CD4-positive, alpha-beta T cell treated with Interleukin-17A for 4 hours (primary cell): ENCODE measurements around the gene NOP53.
"Not testable (repeated sequence)": the region's sequence is repeated elsewhere in the genome, so short reads cannot be mapped to it uniquely, and the experiment has no call there.

Experiments used
- DNase-seq: peaks from one replicate; pipeline ENCODE4 v3.0.0-alpha.2; 2020; ENCODE audit warnings: mixed read lengths

Gene NOP53

GRCh38 chr19:47778049-47778953 is 33.0 kb downstream of the NOP53 start, which contains the start of gene SELENOW:
Gene SELENOW (plus strand): TSS chr19:47778703. CDS start chr19:47778786, 83 bp downstream.
- DNase-seq = peak; percentile 83

GRCh38 chr19:47778954-47779351 is 33.6 kb downstream of the NOP53 start:
- peak; percentile 26 for DNase-seq

GRCh38 chr19:47779524-47780214 is 34.3 kb downstream of the NOP53 start:
- no peak for DNase-seq

DNA sequence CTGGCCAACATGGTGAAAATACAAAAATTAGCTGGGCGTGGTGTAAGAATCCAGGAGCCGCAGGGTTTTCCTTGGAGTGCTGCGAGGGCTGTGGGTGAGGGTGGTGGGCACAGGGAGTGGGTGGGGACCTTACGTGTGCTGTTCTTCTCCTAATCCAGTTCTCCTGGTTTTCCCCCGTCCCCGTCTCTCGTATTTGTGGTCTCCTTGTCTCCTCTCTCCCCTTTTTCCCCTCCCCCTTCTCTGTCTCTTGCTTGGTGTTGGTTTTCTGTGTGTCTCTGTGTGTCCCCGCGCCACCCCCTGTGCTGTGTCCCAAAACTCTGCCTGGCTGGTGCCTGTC is 34.8 kb downstream of the NOP53 start:
- no peak for DNase-seq

DNA sequence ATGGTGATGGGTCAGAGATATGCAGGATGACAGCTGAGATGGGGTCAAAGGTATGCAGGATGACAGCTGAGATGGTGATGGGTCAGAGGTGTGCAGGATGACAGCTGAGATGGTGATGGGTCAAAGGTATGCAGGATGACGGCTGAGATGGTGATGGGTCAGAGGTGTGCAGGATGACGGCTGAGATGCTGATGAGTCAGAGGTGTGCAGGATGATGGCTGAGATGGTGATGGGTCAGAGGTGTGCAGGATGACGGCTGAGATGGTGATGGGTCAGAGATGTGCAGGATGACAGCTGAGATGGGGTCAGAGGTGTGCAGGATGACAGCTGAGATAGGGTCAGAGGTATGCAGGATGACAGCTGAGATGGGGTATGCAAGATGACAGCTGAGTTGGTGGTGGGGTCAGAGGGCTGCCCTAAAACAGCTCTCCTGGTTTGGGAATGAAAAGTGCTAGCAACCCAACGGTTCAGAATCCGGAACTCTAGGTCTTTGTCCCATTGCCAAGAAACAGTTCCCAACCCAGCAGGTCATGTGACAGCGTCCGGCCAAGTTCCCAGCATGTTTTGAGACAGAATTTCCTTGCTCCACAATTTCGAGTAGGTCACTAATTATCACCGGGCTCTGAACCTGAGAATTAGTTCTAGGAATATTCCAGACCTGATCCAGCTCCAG is 36.4 kb downstream of the NOP53 start:
- DNase-seq = no peak

- no peak for DNase-seq
These were observed 41.2 kb downstream of the NOP53 start for GRCh38 chr19:47786566-47786965.

DNA sequence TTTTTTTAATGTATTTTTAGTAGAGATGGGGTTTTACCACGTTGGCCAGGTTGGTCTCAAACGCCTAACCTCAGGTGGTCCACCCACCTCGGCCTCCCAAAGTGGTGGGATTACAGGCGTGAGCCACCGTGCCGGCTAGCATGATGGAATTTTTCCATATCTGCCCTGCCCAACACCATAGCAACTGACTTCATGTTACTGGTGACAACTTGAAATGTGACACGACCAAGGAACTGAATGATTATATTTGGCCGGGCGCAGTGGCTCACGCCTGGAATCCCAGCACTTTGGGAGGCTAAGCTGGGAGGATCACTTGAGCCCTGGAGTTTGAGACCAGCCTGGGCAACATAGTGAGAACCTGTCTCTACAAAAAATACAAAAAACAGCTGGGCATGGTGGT is 42.0 kb downstream of the NOP53 start:
- DNase-seq = not testable (repeated sequence)

- DNase-seq = not testable (repeated sequence)
These were observed 44.5 kb downstream of the NOP53 start for GRCh38 chr19:47789811-47790210.

GRCh38 chr19:47790398-47790814 is 45.1 kb downstream of the NOP53 start:
- peak; percentile 93 for DNase-seq

- DNase-seq = no peak
These were observed 47.3 kb downstream of the NOP53 start for GRCh38 chr19:47792616-47793015.

DNA sequence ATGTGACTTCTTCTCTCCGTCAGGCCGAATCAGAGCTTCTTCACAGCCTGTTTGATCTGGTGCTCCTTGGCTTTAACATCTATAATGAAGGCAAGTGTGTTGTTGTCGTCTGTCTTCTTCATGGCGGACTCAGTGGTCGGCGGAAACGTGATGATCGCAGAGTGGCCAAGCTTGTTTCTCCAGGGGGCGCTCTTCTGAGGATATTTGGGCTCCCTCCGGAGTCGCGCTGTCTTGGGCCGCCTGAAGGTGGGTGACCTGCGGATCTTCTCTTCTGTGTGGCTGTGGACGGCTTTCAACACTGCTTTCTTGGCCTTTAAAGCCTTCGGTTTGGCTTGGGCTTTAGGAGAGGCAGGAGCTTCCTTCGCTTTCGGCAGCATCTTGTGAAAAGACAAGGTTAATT is 49.2 kb downstream of the NOP53 start:
- DNase-seq = no peak

GRCh38 chr19:47796785-47797184 is 51.4 kb downstream of the NOP53 start:
- no peak for DNase-seq

DNA sequence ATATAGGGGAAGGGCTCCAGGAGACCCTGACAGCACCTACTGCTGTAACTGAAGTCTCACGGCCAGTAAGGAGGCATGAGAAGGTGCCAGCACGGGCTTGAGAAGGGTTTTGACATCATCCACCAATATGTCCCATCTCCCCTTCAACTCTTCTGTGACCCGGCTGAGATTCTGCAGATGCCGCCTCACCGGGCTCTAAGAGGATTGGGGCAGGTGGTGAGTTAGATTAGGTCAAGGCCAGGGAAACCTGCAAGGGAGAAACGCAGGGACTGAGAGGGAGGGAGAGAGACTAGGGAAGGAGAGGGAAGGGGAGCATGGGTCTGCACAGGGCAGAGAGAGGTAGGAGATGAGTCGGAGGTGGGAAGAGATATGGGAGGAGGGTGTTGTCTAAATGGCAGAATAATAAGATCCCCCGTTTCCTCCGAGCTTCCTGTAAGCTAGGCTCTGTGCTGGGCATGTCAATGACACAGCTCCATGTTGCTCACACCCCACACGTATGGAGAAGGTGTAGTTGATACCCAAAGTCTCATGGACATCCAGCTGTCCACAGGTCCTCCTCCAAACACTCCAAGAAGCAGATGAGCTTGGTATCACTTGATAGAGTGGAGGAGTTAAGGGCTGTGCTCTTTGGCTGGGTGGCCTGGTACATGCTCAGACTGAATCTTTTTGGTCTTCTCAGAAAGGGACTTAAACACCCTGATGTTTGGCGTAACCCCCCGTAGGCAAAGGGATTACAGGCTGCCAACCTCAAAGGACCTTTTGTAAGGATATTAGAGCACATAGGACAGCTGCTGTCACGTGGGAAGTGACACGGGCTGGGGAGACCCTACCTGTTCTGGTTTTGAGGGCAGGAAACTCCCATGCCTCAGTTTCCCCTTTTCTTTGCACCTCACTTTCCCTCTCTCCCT is 52.9 kb downstream of the NOP53 start:
- DNase-seq = no peak

DNA sequence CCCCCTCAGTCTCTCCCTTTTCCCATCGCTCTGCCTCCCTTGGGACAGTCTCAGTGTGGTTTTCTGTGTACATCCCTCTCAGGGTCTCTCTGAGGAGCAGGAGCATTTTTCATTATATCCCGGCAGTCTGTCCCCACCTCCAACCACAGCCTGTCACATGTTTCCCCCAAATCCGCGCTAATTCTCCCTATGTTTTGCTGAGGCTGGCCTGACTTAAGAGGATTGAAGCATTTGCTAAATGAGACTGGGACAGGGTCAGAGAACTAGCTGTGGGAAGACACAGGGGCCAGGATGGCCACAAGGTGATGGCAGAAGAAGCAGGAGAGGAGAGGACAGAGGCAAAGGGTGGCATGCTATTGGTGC is 53.5 kb downstream of the NOP53 start:
- no peak for DNase-seq

DNA sequence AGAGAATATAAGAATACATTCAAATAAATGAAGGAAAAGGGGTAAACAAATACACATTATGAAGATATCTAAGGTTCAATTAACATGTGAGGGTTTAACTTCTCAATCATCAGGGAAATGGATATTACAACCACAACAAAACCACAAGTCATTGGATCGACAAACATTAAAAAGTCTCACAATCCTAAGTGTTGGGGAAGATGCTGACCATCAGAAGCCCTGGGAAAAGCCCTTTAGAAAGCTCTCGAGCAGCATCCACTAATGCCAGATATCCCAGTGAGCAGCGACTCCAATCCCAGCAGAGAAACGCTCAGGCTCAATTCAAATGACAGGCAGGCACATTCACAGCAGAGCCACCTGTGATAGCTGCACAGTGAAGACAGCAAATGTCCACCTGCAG is 55.9 kb downstream of the NOP53 start:
- DNase-seq = no peak

DNA sequence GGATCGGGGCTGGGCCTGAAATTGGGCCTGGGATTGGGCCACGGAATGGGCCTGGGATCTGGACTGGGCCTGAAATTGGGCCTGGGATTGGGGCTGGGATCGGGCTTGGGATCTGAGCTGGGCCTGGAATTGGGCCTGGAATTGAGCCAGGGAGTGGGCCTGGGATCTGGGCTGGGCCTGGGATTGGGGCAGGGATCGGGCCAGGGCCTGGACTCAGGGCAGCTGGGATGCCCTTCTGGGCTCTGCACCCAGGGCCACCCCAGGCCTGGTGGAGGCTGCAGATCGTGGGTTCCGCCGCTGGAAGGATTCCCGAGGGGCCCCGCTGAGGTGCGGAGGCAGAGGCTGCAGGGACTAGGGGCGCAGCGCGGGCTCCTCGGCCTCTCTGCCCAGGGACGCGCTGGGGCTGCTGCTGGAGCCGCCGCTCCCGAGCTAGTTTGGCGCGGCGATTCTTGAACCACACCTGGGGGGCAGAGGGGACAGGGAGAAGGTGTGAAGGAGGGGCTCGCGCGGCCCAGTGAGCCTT is 57.2 kb downstream of the NOP53 start:
- DNase-seq = no peak

GRCh38 chr19:47803148-47803547 is 57.8 kb downstream of the NOP53 start:
- DNase-seq = not testable (repeated sequence)

GRCh38 chr19:47803671-47804070 is 58.3 kb downstream of the NOP53 start:
- not testable (repeated sequence) for DNase-seq

- DNase-seq = not testable (repeated sequence)
These were observed 59.1 kb downstream of the NOP53 start, which contains the start of gene TPRX1 for GRCh38 chr19:47804451-47804850. Gene TPRX1 (minus strand): TSS chr19:47804551. CDS start chr19:47804539, 12 bp downstream.

DNA sequence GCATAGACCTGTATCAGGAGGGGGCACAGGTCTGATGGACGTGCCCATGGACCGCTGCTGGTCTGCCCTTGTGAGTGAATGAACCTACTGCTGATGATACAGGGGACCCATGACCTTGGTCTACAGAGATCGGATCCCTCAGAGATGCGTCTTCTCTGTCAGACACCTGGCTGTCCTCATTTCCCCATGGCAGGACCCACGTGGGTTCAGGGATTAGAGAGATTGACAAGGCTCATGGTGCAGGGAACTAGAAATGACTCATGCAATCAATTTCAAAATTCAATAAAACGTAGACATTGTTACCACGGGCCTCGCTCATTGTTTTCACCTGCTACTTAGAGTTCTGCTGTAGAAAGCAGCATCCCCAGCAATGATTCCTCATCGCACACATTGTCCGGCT is 60.0 kb downstream of the NOP53 start:
- DNase-seq = no peak

DNA sequence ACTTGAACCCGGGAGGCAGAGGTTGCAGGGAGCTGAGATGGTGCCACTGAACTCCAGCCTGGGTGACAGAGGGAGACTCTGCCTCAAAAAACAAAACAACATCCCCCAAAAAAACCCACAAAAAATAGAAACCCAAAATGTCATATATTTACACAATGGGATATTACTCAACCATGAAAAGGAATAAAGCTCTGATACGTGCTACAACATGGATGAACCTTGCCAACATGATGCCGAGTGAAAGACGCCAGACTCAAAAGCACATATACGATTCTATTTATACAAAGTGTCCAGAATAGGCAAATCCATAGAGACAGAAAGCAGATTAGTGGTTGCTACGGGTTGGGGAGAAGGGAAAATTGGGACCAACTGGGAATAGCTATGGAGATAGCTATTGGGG is 61.1 kb downstream of the NOP53 start:
- no peak for DNase-seq
